ENCODE measurements around the gene PSAPL1.

The PSAPL1 gene

GRCh38 chr4:7382634-7383014 is 52.1 kb downstream of the PSAPL1 start:
- no peak for DNase-seq (ENCODE audit: low spot score)

DNA sequence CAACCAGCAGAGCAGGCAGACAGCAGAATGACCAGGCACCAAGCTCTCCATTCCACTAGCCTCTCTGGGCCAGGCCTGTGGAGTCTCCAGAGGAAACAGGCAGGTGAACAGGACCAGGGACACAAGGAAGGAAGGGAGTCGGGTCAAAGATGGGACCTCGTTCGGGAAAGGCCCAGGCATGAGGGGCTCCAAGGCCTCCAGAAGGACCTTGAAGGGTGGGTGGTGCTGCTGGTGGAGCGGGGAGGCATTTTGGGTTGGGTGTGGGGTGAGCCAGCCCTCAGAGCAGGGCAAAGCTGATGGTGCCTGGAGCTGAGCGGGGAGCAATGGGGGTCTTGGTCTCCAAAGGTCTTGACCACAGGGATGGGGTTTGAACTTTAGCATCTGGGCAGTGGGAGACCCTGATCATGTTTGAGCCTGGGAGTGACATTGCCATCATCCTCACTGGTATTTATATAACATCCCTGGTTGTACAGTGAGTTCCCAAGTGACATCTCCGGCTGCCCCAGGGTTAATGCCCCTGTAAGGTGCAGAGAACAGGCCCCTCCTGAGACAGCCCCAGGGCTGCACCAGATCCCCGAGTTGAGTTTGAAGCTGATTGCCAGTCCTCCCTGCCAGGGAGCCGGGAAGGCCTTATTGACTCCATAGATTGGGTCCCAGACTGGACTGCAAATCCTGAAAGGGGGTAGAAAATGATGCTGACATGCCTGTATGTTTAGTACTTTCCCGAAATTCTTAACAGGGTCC is 52.7 kb downstream of the PSAPL1 start:
- no peak for DNase-seq (ENCODE audit: low spot score)

DNA sequence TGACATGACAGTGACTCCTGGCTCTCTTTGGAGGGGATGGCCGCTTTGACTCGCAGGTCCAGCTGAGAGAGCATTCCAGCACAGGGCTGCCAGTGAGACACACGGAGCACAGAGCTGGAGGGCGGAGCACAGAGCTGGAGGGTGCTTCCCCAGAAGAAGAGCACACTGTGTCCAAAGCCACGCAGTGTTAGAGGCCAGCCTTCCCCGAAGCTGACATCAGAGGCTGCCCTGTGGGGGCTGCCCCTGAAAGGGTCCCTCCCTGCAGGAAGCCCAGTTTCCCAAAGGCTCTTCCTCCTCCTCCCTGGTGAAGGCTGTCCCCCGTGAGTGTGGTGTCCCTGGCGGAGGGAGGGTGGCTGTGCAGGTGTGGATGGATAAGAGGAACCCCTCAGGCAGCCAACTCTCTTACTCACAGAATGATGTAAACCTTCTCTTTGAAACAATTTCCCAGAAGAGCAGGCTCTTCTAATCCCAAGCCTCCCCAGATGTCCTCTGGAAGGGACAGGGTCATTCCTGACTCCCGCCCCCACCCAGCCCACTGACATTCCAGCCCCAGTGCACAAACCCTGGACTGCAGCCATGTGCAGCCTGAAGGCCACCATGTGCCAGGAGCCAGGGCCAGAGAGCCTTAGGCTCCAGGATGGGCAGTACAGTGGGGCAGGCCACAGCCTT is 53.4 kb downstream of the PSAPL1 start:
- DNase-seq (ENCODE audit: low spot score), result no peak

Small RNA genes within 50 kb of the gene (small RNA-seq; reads per million reads assigned to genes)
- gene MIR4274, result 0 reads per million in 2 experiments
